Measurements from ENCODE around the gene RRAD. TPM values are rescaled to one million over a fixed set of nuclear protein-coding genes. Genes with fewer than 3 reads are reported as not detected.
A peak's percentile ranks its signal among the peaks of the same experiment; 100 is the strongest.

The RRAD gene
- total and polyA plus RNA-seq, 4 donors: 0.14 to 0.61 (median 0.54) TPM

- no peak overlapping the region for H3K4me3 ChIP-seq (ENCODE audit: low read depth in 1 of 3, low read length in 3 of 3)
These were observed 43.3 kb downstream of the RRAD start for GRCh38 chr16:66881964-66882508.

GRCh38 chr16:66881560-66881959, 43.8 kb downstream of the RRAD start:
- Histone ChIP-seq H3K36me3 (ENCODE audit: control insufficient read depth in 4 of 4, insufficient read depth in 3 of 4, low read depth in 1 of 4, low read length in 3 of 4) (peaks cover 4 to 20% (median 13%) of the 10 kb centered on the region in 4 donors), H3K27me3 (ENCODE audit: control insufficient read depth in 4 of 4, insufficient read depth in 4 of 4, low read length in 3 of 4) (no peaks in the 10 kb centered on the region), H3K27ac (ENCODE audit: low read depth in 1 of 2, low read length in 2 of 2) (peak overlapping the region in 1 of 2 donors; percentile 2), H3K4me3 (ENCODE audit: low read depth in 1 of 3, low read length in 3 of 3) (peak overlapping the region in 1 of 3 donors; percentile 74), H3K9ac (ENCODE audit: low read depth in 1 of 2, low read length in 2 of 2) (no peak overlapping the region), H3K9me3 (ENCODE audit: control insufficient read depth in 4 of 4, low read length in 3 of 4) (no peaks in the 10 kb centered on the region), H3K4me1 (ENCODE audit: control insufficient read depth in 4 of 4, insufficient read depth in 4 of 4, low read length in 3 of 4) (peaks cover 3 to 21% (median 17%) of the 10 kb centered on the region in 4 donors)
- WGBS: 69% methylated on average over 2 of the region's 2 CpGs
- no peak for TF ChIP-seq YY1 (IDR thresholded peaks at IDR 0.05)
- no peak for TF ChIP-seq RXRA (IDR thresholded peaks at IDR 0.05)
- TF ChIP-seq, protein P1, sequence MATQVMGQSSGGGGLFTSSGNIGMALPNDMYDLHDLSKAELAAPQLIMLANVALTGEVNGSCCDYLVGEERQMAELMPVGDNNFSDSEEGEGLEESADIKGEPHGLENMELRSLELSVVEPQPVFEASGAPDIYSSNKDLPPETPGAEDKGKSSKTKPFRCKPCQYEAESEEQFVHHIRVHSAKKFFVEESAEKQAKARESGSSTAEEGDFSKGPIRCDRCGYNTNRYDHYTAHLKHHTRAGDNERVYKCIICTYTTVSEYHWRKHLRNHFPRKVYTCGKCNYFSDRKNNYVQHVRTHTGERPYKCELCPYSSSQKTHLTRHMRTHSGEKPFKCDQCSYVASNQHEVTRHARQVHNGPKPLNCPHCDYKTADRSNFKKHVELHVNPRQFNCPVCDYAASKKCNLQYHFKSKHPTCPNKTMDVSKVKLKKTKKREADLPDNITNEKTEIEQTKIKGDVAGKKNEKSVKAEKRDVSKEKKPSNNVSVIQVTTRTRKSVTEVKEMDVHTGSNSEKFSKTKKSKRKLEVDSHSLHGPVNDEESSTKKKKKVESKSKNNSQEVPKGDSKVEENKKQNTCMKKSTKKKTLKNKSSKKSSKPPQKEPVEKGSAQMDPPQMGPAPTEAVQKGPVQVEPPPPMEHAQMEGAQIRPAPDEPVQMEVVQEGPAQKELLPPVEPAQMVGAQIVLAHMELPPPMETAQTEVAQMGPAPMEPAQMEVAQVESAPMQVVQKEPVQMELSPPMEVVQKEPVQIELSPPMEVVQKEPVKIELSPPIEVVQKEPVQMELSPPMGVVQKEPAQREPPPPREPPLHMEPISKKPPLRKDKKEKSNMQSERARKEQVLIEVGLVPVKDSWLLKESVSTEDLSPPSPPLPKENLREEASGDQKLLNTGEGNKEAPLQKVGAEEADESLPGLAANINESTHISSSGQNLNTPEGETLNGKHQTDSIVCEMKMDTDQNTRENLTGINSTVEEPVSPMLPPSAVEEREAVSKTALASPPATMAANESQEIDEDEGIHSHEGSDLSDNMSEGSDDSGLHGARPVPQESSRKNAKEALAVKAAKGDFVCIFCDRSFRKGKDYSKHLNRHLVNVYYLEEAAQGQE (IDR thresholded peaks at IDR 0.05): no peak
- no peak for TF ChIP-seq HNF4G (IDR thresholded peaks at IDR 0.05)
- TF ChIP-seq FOXA2 (IDR thresholded peaks at IDR 0.05): no peak
- TF ChIP-seq SP1 (IDR thresholded peaks at IDR 0.05): no peak
- no peak for DNase-seq (ENCODE audit: low spot score)

More at GRCh38 chr16:66881964-66882508, 43.3 kb downstream of the RRAD start:
- Histone ChIP-seq H3K27ac (ENCODE audit: low read depth in 1 of 2, low read length in 2 of 2) (peak overlapping the region in 1 of 2 donors; percentile 2), H3K27me3 (ENCODE audit: control insufficient read depth in 4 of 4, insufficient read depth in 4 of 4, low read length in 3 of 4) (no peaks in the 10 kb centered on the region), H3K4me1 (ENCODE audit: control insufficient read depth in 4 of 4, insufficient read depth in 4 of 4, low read length in 3 of 4) (peaks cover 3 to 21% (median 17%) of the 10 kb centered on the region in 4 donors), H3K9ac (ENCODE audit: low read depth in 1 of 2, low read length in 2 of 2) (no peak overlapping the region), H3K9me3 (ENCODE audit: control insufficient read depth in 4 of 4, low read length in 3 of 4) (no peaks in the 10 kb centered on the region), H3K36me3 (ENCODE audit: control insufficient read depth in 4 of 4, insufficient read depth in 3 of 4, low read depth in 1 of 4, low read length in 3 of 4) (peaks cover 4 to 23% (median 15%) of the 10 kb centered on the region in 4 donors)
- whole genome bisulfite sequencing: 90% methylated on average over 8 of the region's 8 CpGs
- DNase-seq (ENCODE audit: low spot score): no peak
- TF ChIP-seq RXRA (IDR thresholded peaks at IDR 0.05) (no peak), FOXA2 (IDR thresholded peaks at IDR 0.05) (no peak), ATF3 (IDR thresholded peaks at IDR 0.05) (no peak), EGR1 (IDR thresholded peaks at IDR 0.05; ENCODE audit: low read depth in 2 of 2) (no peak), HNF4A (conservative IDR thresholded peaks at IDR 0.05) (no peak), NR2F2 (IDR thresholded peaks at IDR 0.05) (no peak), CTCF (IDR thresholded peaks at IDR 0.05; ENCODE audit: low read depth, low read length, missing input control) (no peak)
- TF ChIP-seq, protein P1 (IDR thresholded peaks at IDR 0.05): no peak
- TF ChIP-seq, protein P2, sequence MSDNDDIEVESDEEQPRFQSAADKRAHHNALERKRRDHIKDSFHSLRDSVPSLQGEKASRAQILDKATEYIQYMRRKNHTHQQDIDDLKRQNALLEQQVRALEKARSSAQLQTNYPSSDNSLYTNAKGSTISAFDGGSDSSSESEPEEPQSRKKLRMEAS (IDR thresholded peaks at IDR 0.05): no peak

Data from liver (tissue), 9 donors.